Measurements from ENCODE around the gene TMC5. TPM values are rescaled to one million over a fixed set of nuclear protein-coding genes. Genes with fewer than 3 reads are reported as not detected.

TMC5 gene
- total and polyA plus RNA-seq, 2 donors (not counting 3 experiments of a cell fraction or from before 2014, with no cell fraction given) = not detected

DNA sequence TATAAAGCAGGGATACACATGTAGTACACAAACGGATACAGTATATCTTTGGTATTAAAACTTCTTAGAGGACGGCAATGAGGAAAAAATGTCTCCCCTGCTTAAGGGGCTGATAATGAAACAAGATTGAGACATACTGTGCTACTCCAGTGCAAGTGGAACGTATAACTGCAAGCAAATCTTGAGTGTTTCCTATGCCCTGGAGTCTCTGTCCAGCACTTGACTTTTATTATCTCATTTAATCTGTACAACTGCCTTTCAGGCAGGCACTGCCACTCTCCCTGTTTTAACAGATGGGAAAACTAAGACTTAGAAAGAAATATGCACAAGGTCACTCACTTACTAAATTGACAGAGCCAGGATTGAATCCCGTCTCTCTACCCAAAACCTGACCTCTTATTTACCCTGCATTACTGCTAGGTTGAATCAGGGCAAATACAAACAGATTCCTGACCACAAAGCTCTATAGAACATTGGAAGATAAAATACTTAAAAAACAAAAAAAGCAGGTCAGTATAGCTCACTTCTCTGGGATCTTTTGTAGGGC is 28.7 kb downstream of the TMC5 start:
- Histone ChIP-seq H3K4me2 (ENCODE audit: insufficient read depth, low read length) (no peak overlapping the region), H3K27ac (ENCODE audit: insufficient read depth, low read depth, low read length) (no peak overlapping the region), H3K9me3 (replicated peaks; ENCODE audit: control insufficient read depth, insufficient read depth, low read length) (no peaks in the 10 kb centered on the region), H3K4me3 (replicated peaks in 1 of 3; ENCODE audit: insufficient read depth in 1 of 3, low read depth in 1 of 3, low read length in 3 of 3) (no peak overlapping the region), H2AFZ (ENCODE audit: low read depth, low read length) (no peak overlapping the region), H4K20me1 (replicated peaks; ENCODE audit: control insufficient read depth, extremely low read depth, insufficient read depth, low read length) (no peaks in the 10 kb centered on the region), H3K36me3 (ENCODE audit: control insufficient read depth in 2 of 2, extremely low read depth in 1 of 2, insufficient read depth in 2 of 2, low read length in 2 of 2) (no peaks in the 10 kb centered on the region), H3K79me2 (ENCODE audit: control insufficient read depth, insufficient read depth, low read length) (no peaks in the 10 kb centered on the region), H3K9ac (replicated peaks; ENCODE audit: extremely low read depth, insufficient read depth, low read length) (no peak overlapping the region), H3K27me3 (ENCODE audit: control insufficient read depth in 2 of 2, insufficient read depth in 2 of 2, low read length in 2 of 2) (no peaks in the 10 kb centered on the region), H3K9me1 (replicated peaks; ENCODE audit: control insufficient read depth, extremely low read depth, insufficient read depth, low read length) (no peaks in the 10 kb centered on the region), H3K4me1 (ENCODE audit: control insufficient read depth, extremely low read depth, insufficient read depth, low read length) (no peaks in the 10 kb centered on the region)
- intact Hi-C loops (cut with micrococcal nuclease) = no loop called here
- ChIA-PET POLR2A (no interaction called here), CTCF (no interaction called here)
- dilution Hi-C loops (cut with MboI; ENCODE audit: extremely low pct_ligation_motif_present, low sequenced_read_pairs) = no loop called here
- FAIRE-seq (no peak), DNase-seq (ENCODE audit: low read depth, low spot score) (no peak)
- TF ChIP-seq GATA2 (IDR thresholded peaks at IDR 0.05; ENCODE audit: insufficient read depth, insufficient read length, low read depth, low read length) (no peak), MYC (IDR thresholded peaks at IDR 0.05; ENCODE audit: low read depth, low read length) (no peak), JUN (IDR thresholded peaks at IDR 0.05; ENCODE audit: borderline replicate concordance, insufficient read depth, insufficient read length, low read depth) (no peak)
- BruUV-seq (replicated peaks) = no TSS peak

DNA sequence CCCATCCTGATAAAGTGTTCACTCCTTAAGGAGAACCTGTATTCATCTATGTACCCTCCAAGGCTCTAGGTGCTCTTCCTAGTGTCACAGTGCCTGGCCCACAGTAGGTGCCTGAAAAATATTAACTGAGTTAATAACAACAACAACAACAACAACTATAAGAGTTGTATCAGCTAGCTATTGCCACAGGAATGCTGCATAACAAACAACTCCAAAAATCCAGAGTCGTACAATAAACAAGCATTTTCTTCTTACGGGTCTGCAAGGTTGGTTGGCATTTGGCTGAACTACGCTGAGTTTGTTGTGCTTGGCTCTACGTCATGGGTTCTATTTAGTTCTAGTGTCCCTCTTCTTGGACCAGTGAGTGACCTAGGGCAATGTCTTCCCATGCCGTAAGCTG is 29.2 kb downstream of the TMC5 start:
- Histone ChIP-seq H3K9ac (replicated peaks; ENCODE audit: extremely low read depth, insufficient read depth, low read length) (no peak overlapping the region), H2AFZ (ENCODE audit: low read depth, low read length) (no peak overlapping the region), H3K27ac (ENCODE audit: insufficient read depth, low read depth, low read length) (no peak overlapping the region), H3K27me3 (ENCODE audit: control insufficient read depth in 2 of 2, insufficient read depth in 2 of 2, low read length in 2 of 2) (no peaks in the 10 kb centered on the region), H3K4me2 (ENCODE audit: insufficient read depth, low read length) (no peak overlapping the region), H3K4me1 (ENCODE audit: control insufficient read depth, extremely low read depth, insufficient read depth, low read length) (no peaks in the 10 kb centered on the region), H3K36me3 (ENCODE audit: control insufficient read depth in 2 of 2, extremely low read depth in 1 of 2, insufficient read depth in 2 of 2, low read length in 2 of 2) (no peaks in the 10 kb centered on the region), H3K9me1 (replicated peaks; ENCODE audit: control insufficient read depth, extremely low read depth, insufficient read depth, low read length) (no peaks in the 10 kb centered on the region), H3K4me3 (replicated peaks in 1 of 3; ENCODE audit: insufficient read depth in 1 of 3, low read depth in 1 of 3, low read length in 3 of 3) (no peak overlapping the region), H3K9me3 (replicated peaks; ENCODE audit: control insufficient read depth, insufficient read depth, low read length) (no peaks in the 10 kb centered on the region), H3K79me2 (ENCODE audit: control insufficient read depth, insufficient read depth, low read length) (no peaks in the 10 kb centered on the region), H4K20me1 (replicated peaks; ENCODE audit: control insufficient read depth, extremely low read depth, insufficient read depth, low read length) (no peaks in the 10 kb centered on the region)
- intact Hi-C loops (cut with micrococcal nuclease) (no loop called here), dilution Hi-C loops (cut with MboI; ENCODE audit: extremely low pct_ligation_motif_present, low sequenced_read_pairs) (no loop called here)
- ChIA-PET CTCF (no interaction called here), POLR2A (no interaction called here)
- no TSS peak for BruUV-seq (replicated peaks)
- no peak for TF ChIP-seq POLR2A (IDR thresholded peaks at IDR 0.05; ENCODE audit: low read depth, low read length)
- TF ChIP-seq EZH2 (IDR thresholded peaks at IDR 0.05; ENCODE audit: borderline replicate concordance, low read depth, low read length, severe bottlenecking) = no peak
- TF ChIP-seq, protein P1, sequence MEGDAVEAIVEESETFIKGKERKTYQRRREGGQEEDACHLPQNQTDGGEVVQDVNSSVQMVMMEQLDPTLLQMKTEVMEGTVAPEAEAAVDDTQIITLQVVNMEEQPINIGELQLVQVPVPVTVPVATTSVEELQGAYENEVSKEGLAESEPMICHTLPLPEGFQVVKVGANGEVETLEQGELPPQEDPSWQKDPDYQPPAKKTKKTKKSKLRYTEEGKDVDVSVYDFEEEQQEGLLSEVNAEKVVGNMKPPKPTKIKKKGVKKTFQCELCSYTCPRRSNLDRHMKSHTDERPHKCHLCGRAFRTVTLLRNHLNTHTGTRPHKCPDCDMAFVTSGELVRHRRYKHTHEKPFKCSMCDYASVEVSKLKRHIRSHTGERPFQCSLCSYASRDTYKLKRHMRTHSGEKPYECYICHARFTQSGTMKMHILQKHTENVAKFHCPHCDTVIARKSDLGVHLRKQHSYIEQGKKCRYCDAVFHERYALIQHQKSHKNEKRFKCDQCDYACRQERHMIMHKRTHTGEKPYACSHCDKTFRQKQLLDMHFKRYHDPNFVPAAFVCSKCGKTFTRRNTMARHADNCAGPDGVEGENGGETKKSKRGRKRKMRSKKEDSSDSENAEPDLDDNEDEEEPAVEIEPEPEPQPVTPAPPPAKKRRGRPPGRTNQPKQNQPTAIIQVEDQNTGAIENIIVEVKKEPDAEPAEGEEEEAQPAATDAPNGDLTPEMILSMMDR (IDR thresholded peaks at IDR 0.05; ENCODE audit: extremely low read depth in 1 of 2, insufficient read depth in 1 of 2, low read depth in 1 of 2, low read length in 2 of 2) = no peak
- TF ChIP-seq POLR2AphosphoS5 (IDR thresholded peaks at IDR 0.05; ENCODE audit: insufficient read depth, low read depth, low read length) = no peak
- no peak for TF ChIP-seq JUN (IDR thresholded peaks at IDR 0.05; ENCODE audit: borderline replicate concordance, insufficient read depth, insufficient read length, low read depth)
- no peak for TF ChIP-seq FOS (IDR thresholded peaks at IDR 0.05; ENCODE audit: borderline replicate concordance, insufficient read depth, low read length)
- no peak for TF ChIP-seq MYC (IDR thresholded peaks at IDR 0.05; ENCODE audit: low read depth, low read length)
- no peak for TF ChIP-seq GATA2 (IDR thresholded peaks at IDR 0.05; ENCODE audit: insufficient read depth, insufficient read length, low read depth, low read length)
- TF ChIP-seq, protein P2, sequence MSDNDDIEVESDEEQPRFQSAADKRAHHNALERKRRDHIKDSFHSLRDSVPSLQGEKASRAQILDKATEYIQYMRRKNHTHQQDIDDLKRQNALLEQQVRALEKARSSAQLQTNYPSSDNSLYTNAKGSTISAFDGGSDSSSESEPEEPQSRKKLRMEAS (IDR thresholded peaks at IDR 0.05; ENCODE audit: insufficient read depth, insufficient read length) = no peak
- FAIRE-seq (no peak), DNase-seq (ENCODE audit: low read depth, low spot score) (no peak)
